Measurements from ENCODE around the gene HBEGF.

- no peak for TF ChIP-seq POLR2A (IDR thresholded peaks at IDR 0.05)
- no peak for TF ChIP-seq CTCF (IDR thresholded peaks at IDR 0.05 in 8 of 11, conservative IDR thresholded peaks at IDR 0.05 in 3 of 11)
These were observed 45.3 kb upstream of the HBEGF start for GRCh38 chr5:140391732-140392131.
